ENCODE measurements around the gene HOXA4.

HOXA4 gene

DNA sequence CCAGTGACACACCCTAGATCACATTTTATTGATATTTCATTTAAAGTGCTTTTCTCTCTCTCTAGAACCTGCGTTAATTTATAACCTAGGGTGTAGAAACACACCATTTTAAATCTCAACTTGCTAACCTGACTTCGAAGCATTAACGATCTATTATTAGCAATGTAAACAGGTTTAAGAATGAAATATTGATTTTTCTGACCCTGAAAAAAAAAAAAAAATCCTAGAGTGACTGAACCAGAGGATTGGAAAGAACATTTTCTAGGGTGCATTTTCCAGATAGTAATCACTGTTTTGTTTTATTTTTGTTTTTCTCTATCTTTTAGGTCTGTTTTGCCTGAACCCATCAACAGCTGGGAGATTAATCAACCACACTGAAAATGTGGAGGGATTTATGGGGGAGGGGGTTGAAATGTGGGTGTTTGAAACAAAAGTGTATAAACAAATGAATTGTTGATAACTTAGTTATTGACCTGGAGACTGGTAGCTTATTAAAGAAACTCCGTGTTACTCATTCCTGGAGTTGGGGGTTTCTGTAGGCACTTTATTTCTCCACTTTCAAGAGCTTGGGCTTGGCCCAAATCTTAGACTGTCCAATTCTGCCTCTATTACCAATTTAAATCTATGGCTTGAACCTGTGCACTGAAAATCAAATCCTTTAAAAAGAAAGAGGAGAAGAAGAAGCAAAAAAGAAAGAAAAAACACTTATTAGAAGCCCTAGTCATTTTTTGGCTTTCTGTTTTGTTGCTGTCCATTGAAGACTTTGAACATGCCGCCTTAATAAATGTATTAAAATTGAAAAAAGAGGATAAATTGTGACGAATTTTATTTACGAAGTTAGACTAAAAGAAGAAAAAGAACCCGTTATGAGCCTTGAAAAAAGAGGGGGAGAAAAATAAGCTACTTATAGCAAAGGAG is 30.8 kb downstream of the HOXA4 start:
- no peak for DNase-seq (ENCODE audit: low spot score)
- TF ChIP-seq, protein P1, sequence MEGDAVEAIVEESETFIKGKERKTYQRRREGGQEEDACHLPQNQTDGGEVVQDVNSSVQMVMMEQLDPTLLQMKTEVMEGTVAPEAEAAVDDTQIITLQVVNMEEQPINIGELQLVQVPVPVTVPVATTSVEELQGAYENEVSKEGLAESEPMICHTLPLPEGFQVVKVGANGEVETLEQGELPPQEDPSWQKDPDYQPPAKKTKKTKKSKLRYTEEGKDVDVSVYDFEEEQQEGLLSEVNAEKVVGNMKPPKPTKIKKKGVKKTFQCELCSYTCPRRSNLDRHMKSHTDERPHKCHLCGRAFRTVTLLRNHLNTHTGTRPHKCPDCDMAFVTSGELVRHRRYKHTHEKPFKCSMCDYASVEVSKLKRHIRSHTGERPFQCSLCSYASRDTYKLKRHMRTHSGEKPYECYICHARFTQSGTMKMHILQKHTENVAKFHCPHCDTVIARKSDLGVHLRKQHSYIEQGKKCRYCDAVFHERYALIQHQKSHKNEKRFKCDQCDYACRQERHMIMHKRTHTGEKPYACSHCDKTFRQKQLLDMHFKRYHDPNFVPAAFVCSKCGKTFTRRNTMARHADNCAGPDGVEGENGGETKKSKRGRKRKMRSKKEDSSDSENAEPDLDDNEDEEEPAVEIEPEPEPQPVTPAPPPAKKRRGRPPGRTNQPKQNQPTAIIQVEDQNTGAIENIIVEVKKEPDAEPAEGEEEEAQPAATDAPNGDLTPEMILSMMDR (IDR thresholded peaks at IDR 0.05; ENCODE audit: extremely low read depth, missing control alignments), result no peak

DNA sequence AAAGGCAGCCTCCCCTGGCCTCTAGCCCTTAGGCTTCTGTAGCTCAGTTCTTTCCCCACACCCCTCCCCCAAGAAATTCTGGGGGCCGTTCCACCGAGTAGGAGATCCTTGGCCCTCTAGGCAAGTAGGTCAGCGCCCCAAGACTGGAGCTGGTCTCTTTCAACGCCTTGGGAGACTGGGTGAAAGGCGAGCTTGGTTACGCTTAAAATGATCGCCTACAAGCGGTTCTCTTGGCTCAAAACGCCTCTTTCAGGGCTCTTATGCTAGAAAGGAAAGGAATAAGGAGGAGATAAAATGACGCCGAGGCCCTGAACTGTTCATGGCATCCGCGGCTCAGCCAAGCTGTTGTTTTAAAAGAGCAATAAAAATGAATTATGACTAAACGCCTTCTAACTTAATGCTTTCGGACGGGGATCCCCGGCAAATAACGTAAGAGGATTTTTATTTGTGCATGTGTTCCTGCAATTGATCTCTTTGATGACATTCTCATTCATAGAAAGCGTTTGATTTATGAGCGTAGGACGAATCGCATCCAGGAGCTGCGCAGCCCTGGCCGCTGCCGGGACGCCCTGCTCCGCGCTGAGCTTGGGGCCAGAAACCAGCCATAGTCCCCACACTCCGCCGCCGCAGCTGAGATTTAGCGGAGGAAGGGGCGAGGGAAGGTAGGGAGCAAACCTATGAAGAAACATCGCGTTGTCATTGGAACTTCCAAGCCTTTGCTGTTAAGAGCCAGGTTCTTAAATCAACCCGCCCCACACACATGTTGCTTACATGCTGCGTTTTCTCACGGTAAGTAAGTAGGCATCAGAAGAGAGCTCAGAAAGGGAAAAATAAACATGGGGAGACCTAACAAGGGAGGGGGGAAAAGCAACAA is 31.7 kb downstream of the HOXA4 start:
- no peak for DNase-seq (ENCODE audit: low spot score)
- TF ChIP-seq, protein P1 (IDR thresholded peaks at IDR 0.05; ENCODE audit: extremely low read depth, missing control alignments), result no peak

DNA sequence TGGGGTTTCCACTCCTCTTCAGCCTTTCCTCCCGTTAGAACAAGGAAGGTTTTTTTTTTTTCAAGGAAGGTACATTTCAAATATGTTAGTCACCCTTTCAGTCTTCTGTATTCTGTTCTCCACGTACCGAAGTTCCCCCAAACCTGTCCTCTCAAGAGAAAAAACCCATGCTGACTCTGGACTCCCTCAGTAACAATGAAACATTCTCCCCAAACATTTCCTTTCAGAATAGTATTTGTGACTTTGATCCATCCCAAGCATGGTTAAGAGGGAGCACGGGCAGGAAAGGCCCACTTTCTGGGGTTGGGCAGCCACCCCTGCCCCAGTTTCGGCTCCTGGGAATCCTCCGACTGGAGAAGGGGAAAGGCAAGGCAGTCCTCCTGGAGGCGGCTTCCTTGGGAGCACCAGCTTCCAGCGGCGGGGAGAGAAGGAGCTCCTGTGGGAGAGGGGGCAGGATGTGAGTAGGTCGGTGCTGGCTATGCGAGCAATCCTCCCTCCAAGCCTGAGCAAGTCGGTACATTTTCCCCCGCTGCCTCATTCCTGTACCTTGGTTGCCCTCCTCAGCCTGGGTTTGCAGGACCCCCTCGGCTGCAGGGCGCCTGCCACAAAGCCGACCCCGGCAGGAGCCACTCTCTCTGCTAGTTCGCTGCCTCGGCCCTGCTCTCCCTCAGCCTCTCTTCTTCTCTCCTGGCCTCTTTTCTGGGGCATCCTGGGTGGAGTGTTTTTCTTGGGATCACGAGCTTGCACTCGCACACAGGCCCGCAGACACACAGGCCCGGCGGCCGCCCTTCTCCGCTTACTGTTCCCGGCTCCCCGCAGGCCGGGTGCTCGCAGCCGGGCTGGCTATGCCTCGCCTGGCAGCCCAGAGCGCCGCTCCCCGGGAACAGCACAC is 32.6 kb downstream of the HOXA4 start:
- TF ChIP-seq, protein P1 (IDR thresholded peaks at IDR 0.05; ENCODE audit: extremely low read depth, missing control alignments), result no peak
- DNase-seq (ENCODE audit: low spot score), result peak; percentile 19

DNA sequence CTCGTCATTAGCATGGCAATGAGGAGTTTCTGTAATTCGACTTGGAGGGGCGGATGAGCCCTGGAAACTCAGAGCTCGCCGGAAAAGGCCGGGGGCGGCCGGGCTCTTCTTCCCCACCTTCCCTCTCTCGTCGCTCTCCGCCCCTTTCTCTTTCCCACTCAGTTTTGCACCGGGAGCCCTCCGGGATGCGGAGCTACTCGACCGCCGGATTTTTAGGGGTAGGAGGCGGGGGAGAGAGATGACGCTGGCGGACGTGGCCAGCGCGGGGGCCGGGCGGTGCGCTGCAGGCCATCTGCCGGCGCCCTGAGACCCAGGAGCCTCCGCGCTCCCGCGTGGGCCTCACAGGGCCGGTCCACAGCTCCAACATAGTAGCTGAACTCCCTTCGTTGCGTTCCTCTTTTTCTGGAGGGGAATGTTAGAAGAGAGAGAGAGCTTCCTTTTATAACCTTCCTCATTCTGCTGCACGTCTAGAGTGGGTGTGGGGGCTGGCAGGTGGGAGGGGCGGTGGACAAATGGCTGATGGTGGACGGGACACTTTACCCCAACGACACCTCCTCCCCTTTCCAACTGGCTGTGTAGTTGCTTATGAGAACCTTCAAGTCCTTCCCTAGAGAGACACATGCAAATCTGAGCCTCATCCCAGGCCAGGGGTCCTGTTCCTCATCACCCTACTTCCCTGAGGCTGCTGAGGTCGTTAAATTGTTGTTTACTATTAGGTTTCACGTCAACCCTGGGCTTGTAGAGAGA is 33.6 kb downstream of the HOXA4 start:
- peak; percentile 67 for DNase-seq (ENCODE audit: low spot score)
- TF ChIP-seq, protein P1 (IDR thresholded peaks at IDR 0.05; ENCODE audit: extremely low read depth, missing control alignments), result no peak

DNA sequence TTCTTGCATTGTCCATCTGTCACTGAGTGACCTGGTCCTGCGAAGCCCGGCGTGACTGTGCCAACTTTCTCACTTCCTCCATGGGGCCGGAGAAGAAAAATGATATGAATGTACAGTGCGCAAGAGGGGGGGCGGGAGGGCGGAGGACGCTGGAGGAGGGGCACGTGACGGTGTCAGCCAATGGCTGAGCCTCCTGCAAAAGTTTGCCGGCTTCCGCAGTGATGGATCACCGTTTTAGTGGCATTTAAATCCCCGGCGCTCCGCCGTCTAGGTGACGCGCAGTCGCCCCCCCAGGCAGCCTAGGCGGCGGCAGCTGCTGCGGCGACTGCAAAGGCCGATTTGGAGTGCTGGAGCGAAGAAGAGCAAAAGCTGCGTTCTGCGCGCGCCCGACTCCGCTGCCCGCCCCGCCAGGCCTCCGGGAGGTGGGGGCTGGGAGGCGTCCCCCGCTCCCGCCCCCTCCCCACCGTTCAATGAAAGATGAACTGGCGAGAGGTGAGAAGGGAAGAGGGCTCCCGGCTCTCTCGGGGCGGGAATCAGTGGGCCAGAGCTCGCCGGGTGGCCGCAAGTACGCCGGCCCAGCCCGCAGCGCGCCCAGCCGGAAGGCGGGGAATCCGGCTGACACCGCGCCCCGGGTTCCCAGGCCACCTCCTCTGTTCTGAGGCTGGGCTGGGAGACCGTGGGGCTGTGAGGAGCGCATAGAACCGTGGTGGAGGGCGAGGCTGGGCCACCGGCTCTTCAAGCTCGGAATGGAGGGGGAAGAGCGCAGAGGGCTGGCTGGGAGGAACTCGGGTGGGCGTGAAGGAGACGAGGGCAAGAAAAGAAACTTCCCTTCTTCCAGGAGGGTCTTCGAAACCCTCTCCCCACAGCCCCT is 34.4 kb downstream of the HOXA4 start, which contains the start of gene HOXA1:
TSS of gene HOXA1 (minus strand) at position 104 of the 871 bp plus-strand sequence. CDS start at position 16, 88 bp downstream.
- peak; percentile 97 for DNase-seq (ENCODE audit: low spot score)
- TF ChIP-seq, protein P1 (IDR thresholded peaks at IDR 0.05; ENCODE audit: extremely low read depth, missing control alignments), result no peak

Measured in GM20000 (cell line).